WERI-Rb-1 (cell line): ENCODE results near the gene APBA2.

Source experiments
- DNase-seq: peaks from one replicate; pipeline ENCODE4 v3.0.0-alpha.2; 2020
- H3K27ac ChIP-seq: fragments of 250-450 bp; sonication (Bioruptor Pico); 2 replicates; pipeline ENCODE4 v1.5.1; 2020; ENCODE audit warnings: mild to moderate bottlenecking, moderate library complexity
- H3K27me3 ChIP-seq: fragments of 250-450 bp; sonication (Bioruptor Pico); 2 replicates; pipeline ENCODE4 v1.5.1; 2021; ENCODE audit warnings: mild to moderate bottlenecking, low read depth, moderate library complexity; ENCODE audit not compliant: insufficient read depth, severe bottlenecking
- H3K36me3 ChIP-seq: fragments of 250-450 bp; sonication (Bioruptor Pico); 2 replicates; pipeline ENCODE4 v1.5.1; 2020; ENCODE audit warnings: mild to moderate bottlenecking, moderate library complexity
- H3K4me3 ChIP-seq: 2 replicates; pipeline ENCODE4 v1.5.1; 2011; ENCODE audit warnings: low read depth, mild to moderate bottlenecking, control low read depth, low read length
- H3K9me3 ChIP-seq: fragments of 250-450 bp; sonication (Bioruptor Pico); 2 replicates; pipeline ENCODE4 v1.5.1; 2021; ENCODE audit warnings: mild to moderate bottlenecking, moderate library complexity; ENCODE audit not compliant: severe bottlenecking
- CTCF ChIP-seq: IDR thresholded peaks from 2 replicates; pipeline ENCODE4 v1.5.1; 2011; ENCODE audit warnings: low read depth, mild to moderate bottlenecking, control low read depth, inconsistent platforms, low read length

Gene APBA2

GRCh38 chr15:29133791-29134190 lies 248.0 kb downstream of the APBA2 start:
- no peak for TF ChIP-seq CTCF
- H3K4me3 ChIP-seq: no peak overlapping the region
- H3K9me3 ChIP-seq: no peaks in the 10 kb centered on the region
- no peaks in the 10 kb centered on the region for H3K36me3 ChIP-seq
- no peak overlapping the region for H3K27ac ChIP-seq
- H3K27me3 ChIP-seq: no peaks in the 10 kb centered on the region
- DNase-seq: no peak

GRCh38 chr15:29134239-29134638 lies 248.5 kb downstream of the APBA2 start:
- Histone ChIP-seq H3K36me3 (no peaks in the 10 kb centered on the region), H3K4me3 (no peak overlapping the region), H3K27me3 (no peaks in the 10 kb centered on the region), H3K9me3 (no peaks in the 10 kb centered on the region), H3K27ac (no peak overlapping the region)
- no peak for TF ChIP-seq CTCF
- DNase-seq: no peak

- TF ChIP-seq CTCF: no peak
- DNase-seq: no peak
- H3K4me3 ChIP-seq: no peak overlapping the region
- peaks cover 4% of the 10 kb centered on the region for H3K27me3 ChIP-seq
- H3K9me3 ChIP-seq: no peaks in the 10 kb centered on the region
- H3K36me3 ChIP-seq: no peaks in the 10 kb centered on the region
- H3K27ac ChIP-seq: no peak overlapping the region
Observed at GRCh38 chr15:29134641-29135308, 249.0 kb downstream of the APBA2 start.

GRCh38 chr15:29135309-29135657 lies 249.5 kb downstream of the APBA2 start:
- no peak overlapping the region for H3K27ac ChIP-seq
- no peaks in the 10 kb centered on the region for H3K9me3 ChIP-seq
- H3K4me3 ChIP-seq: no peak overlapping the region
- no peak for DNase-seq
- TF ChIP-seq CTCF: no peak
- peaks cover 9% of the 10 kb centered on the region for H3K27me3 ChIP-seq
- no peaks in the 10 kb centered on the region for H3K36me3 ChIP-seq

- TF ChIP-seq CTCF: no peak
- peaks cover 16% of the 10 kb centered on the region for H3K27me3 ChIP-seq
- H3K4me3 ChIP-seq: no peak overlapping the region
- no peaks in the 10 kb centered on the region for H3K36me3 ChIP-seq
- H3K27ac ChIP-seq: no peak overlapping the region
- no peaks in the 10 kb centered on the region for H3K9me3 ChIP-seq
- no peak for DNase-seq
Observed at GRCh38 chr15:29135702-29136646, 250.2 kb downstream of the APBA2 start.
